ENCODE data around the gene SH2D3A. TPM values are rescaled to one million over a fixed set of nuclear protein-coding genes. Genes with fewer than 3 reads are reported as not detected.
A peak's percentile ranks its signal among the peaks of the same experiment; 100 is the strongest.

SH2D3A gene
- total RNA-seq, 1 experiment from 2014 or later, result not detected

- Histone ChIP-seq H3K36me3 (peaks cover 3% of the 10 kb centered on the region), H3K4me3 (peak overlapping the region; percentile 81), H3K9me3 (no peaks in the 10 kb centered on the region), H3K27me3 (no peaks in the 10 kb centered on the region)
- DNase-seq, result peak; percentile 70
Observed at GRCh38 chr19:6736169-6736916, 30.9 kb downstream of the SH2D3A start.

- H3K27me3 ChIP-seq, result no peaks in the 10 kb centered on the region
- no peak for DNase-seq
Observed at GRCh38 chr19:6735181-6735911, 31.9 kb downstream of the SH2D3A start.

GRCh38 chr19:6734096-6734696, 33.0 kb downstream of the SH2D3A start:
- H3K36me3 ChIP-seq, result no peaks in the 10 kb centered on the region
- no peak for DNase-seq

More at GRCh38 chr19:6735181-6735911, 31.9 kb downstream of the SH2D3A start:
- Histone ChIP-seq H3K4me3 (no peak overlapping the region), H3K9me3 (no peaks in the 10 kb centered on the region), H3K36me3 (no peaks in the 10 kb centered on the region)

GRCh38 chr19:6733338-6734095, 33.7 kb downstream of the SH2D3A start:
- Histone ChIP-seq H3K4me3 (no peak overlapping the region), H3K27me3 (no peaks in the 10 kb centered on the region), H3K9me3 (no peaks in the 10 kb centered on the region), H3K36me3 (no peaks in the 10 kb centered on the region)
- DNase-seq, result no peak

More at GRCh38 chr19:6734096-6734696, 33.0 kb downstream of the SH2D3A start:
- Histone ChIP-seq H3K4me3 (no peak overlapping the region), H3K27me3 (no peaks in the 10 kb centered on the region), H3K9me3 (no peaks in the 10 kb centered on the region)

- Histone ChIP-seq H3K9me3 (no peaks in the 10 kb centered on the region), H3K36me3 (no peaks in the 10 kb centered on the region), H3K27me3 (no peaks in the 10 kb centered on the region), H3K4me3 (no peak overlapping the region)
- DNase-seq, result no peak
Observed at GRCh38 chr19:6732803-6733337, 34.4 kb downstream of the SH2D3A start.

- H3K4me3 ChIP-seq, result no peak overlapping the region
- H3K27me3 ChIP-seq, result no peaks in the 10 kb centered on the region
- H3K9me3 ChIP-seq, result no peaks in the 10 kb centered on the region
- no peak for DNase-seq
- no peaks in the 10 kb centered on the region for H3K36me3 ChIP-seq
Observed at GRCh38 chr19:6731822-6732221, 35.4 kb downstream of the SH2D3A start.

GRCh38 chr19:6730941-6731670, 36.1 kb downstream of the SH2D3A start:
- H3K9me3 ChIP-seq, result no peaks in the 10 kb centered on the region
- no peaks in the 10 kb centered on the region for H3K36me3 ChIP-seq
- H3K27me3 ChIP-seq, result no peaks in the 10 kb centered on the region
- H3K4me3 ChIP-seq, result no peak overlapping the region
- no peak for DNase-seq

GRCh38 chr19:6730153-6730804, 37.0 kb downstream of the SH2D3A start:
- no peak overlapping the region for H3K4me3 ChIP-seq
- H3K27me3 ChIP-seq, result no peaks in the 10 kb centered on the region
- no peaks in the 10 kb centered on the region for H3K9me3 ChIP-seq
- no peaks in the 10 kb centered on the region for H3K36me3 ChIP-seq
- DNase-seq, result no peak

- Histone ChIP-seq H3K27me3 (no peaks in the 10 kb centered on the region), H3K36me3 (no peaks in the 10 kb centered on the region), H3K4me3 (no peak overlapping the region), H3K9me3 (no peaks in the 10 kb centered on the region)
- no peak for DNase-seq
Observed at GRCh38 chr19:6729573-6730152, 37.6 kb downstream of the SH2D3A start.

- H3K4me3 ChIP-seq, result no peak overlapping the region
- H3K9me3 ChIP-seq, result no peaks in the 10 kb centered on the region
- DNase-seq, result no peak
- no peaks in the 10 kb centered on the region for H3K27me3 ChIP-seq
- no peaks in the 10 kb centered on the region for H3K36me3 ChIP-seq
Observed at GRCh38 chr19:6728346-6728745, 38.9 kb downstream of the SH2D3A start.

GRCh38 chr19:6725513-6726231, 41.6 kb downstream of the SH2D3A start:
- Histone ChIP-seq H3K9me3 (no peaks in the 10 kb centered on the region), H3K27me3 (no peaks in the 10 kb centered on the region)
- no peak for DNase-seq

GRCh38 chr19:6724631-6725492, 42.4 kb downstream of the SH2D3A start:
- Histone ChIP-seq H3K36me3 (no peaks in the 10 kb centered on the region), H3K4me3 (no peak overlapping the region), H3K27me3 (no peaks in the 10 kb centered on the region), H3K9me3 (no peaks in the 10 kb centered on the region)
- no peak for DNase-seq

More at GRCh38 chr19:6725513-6726231, 41.6 kb downstream of the SH2D3A start:
- no peak overlapping the region for H3K4me3 ChIP-seq
- no peaks in the 10 kb centered on the region for H3K36me3 ChIP-seq

GRCh38 chr19:6723738-6724137, 43.5 kb downstream of the SH2D3A start:
- DNase-seq, result no peak
- Histone ChIP-seq H3K27me3 (no peaks in the 10 kb centered on the region), H3K9me3 (no peaks in the 10 kb centered on the region), H3K4me3 (no peak overlapping the region), H3K36me3 (no peaks in the 10 kb centered on the region)

- Histone ChIP-seq H3K36me3 (no peaks in the 10 kb centered on the region), H3K27me3 (no peaks in the 10 kb centered on the region), H3K4me3 (no peak overlapping the region), H3K9me3 (no peaks in the 10 kb centered on the region)
- DNase-seq, result no peak
Observed at GRCh38 chr19:6723108-6723618, 44.1 kb downstream of the SH2D3A start.
